Measurements from ENCODE around the gene HIC2.
"Not testable (repeated sequence)": the region's sequence is repeated elsewhere in the genome, so short reads cannot be mapped to it uniquely, and the experiment has no call there.

Gene HIC2

DNA sequence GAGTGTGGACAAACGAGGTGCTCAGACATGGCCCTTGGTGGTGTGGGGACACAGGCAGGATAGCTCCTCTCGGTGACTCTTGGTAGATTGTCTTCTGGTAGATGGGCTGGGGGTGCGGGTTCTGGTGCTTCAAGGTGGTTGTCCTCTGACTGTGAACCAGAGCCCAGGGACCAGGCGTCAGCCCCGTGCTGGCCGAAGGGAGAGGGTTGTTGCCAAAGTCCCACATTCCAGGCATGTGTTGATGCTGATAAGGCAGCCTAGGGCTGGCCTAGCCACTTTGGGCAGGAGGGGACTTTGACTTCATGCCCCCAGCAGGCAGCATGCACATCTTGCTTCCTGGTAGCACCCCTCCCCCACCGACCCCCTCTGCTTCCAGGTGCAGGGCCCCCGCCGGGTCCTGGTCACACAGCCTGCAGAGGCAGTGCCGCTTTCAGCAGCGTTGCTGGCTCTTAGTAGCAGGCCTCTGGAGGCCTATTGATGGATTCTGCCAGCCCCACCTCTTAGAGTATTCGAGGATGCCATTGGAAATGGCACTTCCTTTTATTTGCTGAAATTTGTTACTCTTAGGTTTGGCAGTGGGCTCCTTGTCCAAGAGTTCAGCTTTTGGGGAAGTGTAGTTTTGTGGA, 7.0 kb downstream of the HIC2 start:
- H3K4me3 ChIP-seq (ENCODE audit: control insufficient read depth, low read depth, low read length); DNase-seq (ENCODE audit: low read depth): not testable (repeated sequence)

GRCh38 chr22:21434378-21435233, 17.4 kb downstream of the HIC2 start:
- not testable (repeated sequence) for H3K4me3 ChIP-seq (ENCODE audit: control insufficient read depth, low read depth, low read length); DNase-seq (ENCODE audit: low read depth)

- not testable (repeated sequence) for DNase-seq (ENCODE audit: low read depth); H3K4me3 ChIP-seq (ENCODE audit: control insufficient read depth, low read depth, low read length)
Observed at GRCh38 chr22:21435998-21436810, 19.0 kb downstream of the HIC2 start.

GRCh38 chr22:21438013-21438412, 20.8 kb downstream of the HIC2 start:
- H3K4me3 ChIP-seq (ENCODE audit: control insufficient read depth, low read depth, low read length); DNase-seq (ENCODE audit: low read depth): not testable (repeated sequence)

GRCh38 chr22:21440018-21440636, 23.0 kb downstream of the HIC2 start:
- H3K4me3 ChIP-seq (ENCODE audit: control insufficient read depth, low read depth, low read length); DNase-seq (ENCODE audit: low read depth): not testable (repeated sequence)

GRCh38 chr22:21440676-21441075, 23.5 kb downstream of the HIC2 start:
- not testable (repeated sequence) for H3K4me3 ChIP-seq (ENCODE audit: control insufficient read depth, low read depth, low read length); DNase-seq (ENCODE audit: low read depth)

DNA sequence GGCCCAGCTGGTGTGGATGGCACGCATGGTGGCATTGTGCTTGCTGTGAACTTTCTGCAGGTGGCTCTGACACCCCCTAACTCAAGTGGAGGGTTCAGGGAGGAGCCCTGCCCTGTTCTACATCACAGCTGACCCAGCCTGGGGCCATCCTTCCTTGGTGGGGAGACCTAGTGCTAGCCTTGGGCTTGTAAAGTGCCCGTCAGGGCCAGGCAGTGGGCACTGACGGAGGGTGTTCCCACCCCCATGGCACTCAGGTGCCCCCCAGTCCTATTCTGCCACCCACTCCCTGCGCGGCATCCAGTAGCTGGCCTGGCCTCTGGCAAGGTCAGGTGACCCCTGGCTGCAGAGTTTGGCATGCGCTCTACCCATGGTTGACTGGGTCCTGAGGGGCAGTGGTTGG, 24.0 kb downstream of the HIC2 start:
- H3K4me3 ChIP-seq (ENCODE audit: control insufficient read depth, low read depth, low read length); DNase-seq (ENCODE audit: low read depth): not testable (repeated sequence)

GRCh38 chr22:21442123-21442522, 25.0 kb downstream of the HIC2 start:
- not testable (repeated sequence) for H3K4me3 ChIP-seq (ENCODE audit: control insufficient read depth, low read depth, low read length); DNase-seq (ENCODE audit: low read depth)

DNA sequence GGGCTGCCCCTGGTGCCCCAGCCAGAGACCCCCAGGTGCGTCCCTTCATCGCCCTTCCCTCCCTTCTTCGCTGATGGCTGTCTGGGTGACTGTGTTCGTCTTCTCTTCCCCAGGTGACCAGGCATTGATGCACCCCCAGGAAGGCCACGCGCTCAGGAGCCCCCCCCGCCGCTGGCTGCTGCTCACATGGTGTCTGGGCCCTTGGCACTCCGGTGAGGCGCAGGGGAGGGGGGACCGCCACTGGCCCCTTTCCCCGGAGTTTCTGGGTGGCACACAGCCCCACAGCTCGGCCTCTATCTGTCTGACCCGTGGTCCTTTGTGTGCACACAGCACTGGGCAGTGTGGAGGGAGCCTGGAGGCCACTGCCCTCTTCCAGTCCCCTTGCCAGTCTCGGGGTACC, 25.5 kb downstream of the HIC2 start:
- not testable (repeated sequence) for DNase-seq (ENCODE audit: low read depth); H3K4me3 ChIP-seq (ENCODE audit: control insufficient read depth, low read depth, low read length)

DNA sequence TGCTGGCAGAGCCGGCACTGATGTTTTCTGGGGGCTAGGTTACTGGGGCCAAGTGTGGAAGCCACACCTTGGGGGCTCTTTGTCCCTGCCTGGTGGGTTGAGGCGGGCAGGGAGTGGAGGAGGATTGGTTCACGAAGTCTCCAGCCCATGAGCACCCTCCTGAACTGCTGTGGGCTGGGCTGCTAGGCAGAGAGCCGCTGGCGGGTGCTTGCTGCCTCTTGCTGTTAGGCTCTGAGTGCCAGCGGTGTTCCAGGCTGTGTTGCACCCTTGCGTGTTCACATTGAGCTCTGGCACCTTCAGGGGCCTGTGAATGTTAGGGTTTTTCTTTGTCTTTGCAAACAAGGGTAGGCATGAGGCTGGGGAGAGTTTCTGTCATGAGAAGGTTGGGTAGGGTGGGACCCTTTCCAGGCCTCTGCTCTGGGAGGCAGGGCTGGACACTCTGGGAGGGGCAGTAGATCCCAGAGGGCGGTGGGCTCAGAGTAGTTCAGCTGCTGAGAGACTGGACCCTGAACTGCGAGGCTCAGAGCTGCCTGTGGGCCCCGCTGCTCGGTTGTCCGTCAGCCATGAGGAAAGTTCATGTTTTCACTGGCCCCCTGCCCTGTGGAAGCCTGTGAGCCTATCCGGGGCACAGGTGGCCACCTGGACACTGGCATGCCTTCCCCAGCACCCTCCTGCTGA, 26.0 kb downstream of the HIC2 start:
- TF ChIP-seq, protein P1, sequence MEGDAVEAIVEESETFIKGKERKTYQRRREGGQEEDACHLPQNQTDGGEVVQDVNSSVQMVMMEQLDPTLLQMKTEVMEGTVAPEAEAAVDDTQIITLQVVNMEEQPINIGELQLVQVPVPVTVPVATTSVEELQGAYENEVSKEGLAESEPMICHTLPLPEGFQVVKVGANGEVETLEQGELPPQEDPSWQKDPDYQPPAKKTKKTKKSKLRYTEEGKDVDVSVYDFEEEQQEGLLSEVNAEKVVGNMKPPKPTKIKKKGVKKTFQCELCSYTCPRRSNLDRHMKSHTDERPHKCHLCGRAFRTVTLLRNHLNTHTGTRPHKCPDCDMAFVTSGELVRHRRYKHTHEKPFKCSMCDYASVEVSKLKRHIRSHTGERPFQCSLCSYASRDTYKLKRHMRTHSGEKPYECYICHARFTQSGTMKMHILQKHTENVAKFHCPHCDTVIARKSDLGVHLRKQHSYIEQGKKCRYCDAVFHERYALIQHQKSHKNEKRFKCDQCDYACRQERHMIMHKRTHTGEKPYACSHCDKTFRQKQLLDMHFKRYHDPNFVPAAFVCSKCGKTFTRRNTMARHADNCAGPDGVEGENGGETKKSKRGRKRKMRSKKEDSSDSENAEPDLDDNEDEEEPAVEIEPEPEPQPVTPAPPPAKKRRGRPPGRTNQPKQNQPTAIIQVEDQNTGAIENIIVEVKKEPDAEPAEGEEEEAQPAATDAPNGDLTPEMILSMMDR (IDR thresholded peaks at IDR 0.05; ENCODE audit: control insufficient read depth, insufficient read depth, low read depth, low read length, missing control alignments), result no peak
- no peak for DNase-seq (ENCODE audit: low read depth)
- H3K4me3 ChIP-seq (ENCODE audit: control insufficient read depth, low read depth, low read length), result no peak overlapping the region

DNA sequence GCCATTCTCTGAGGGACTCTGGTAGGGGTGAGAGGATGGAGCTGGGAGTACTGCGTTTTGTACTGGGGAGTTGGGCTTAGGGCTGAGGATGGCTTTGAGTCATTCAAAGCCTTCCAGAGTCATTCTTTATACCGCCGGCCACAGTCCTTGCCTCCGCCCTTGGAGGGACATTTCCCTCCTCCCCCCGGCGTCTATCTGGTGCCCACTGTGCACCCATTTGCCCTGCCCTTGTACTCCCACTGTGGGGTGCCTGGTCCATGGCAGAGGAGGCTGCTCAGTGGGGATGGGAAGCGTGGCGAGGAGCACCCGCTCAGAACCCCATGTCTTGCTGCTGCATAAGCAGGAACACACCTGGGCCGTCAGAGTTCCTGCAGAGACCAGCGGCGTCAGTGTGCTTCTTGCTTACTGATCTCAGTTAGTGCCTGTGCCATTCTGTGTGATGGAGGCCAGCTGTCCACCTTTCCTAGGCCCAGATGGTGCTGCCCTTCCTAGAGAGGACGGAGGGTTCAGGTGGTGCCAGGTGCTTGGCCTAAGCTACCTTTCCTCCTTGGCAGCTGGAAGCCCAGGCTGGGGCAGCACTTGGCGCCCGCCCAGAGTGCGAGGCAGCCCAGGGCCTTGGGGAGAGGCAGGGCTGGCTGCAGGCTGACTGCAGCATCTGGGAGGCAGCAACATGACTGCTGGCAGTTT, 26.7 kb downstream of the HIC2 start:
- TF ChIP-seq, protein P1 (IDR thresholded peaks at IDR 0.05; ENCODE audit: control insufficient read depth, insufficient read depth, low read depth, low read length, missing control alignments), result no peak
- no peak overlapping the region for H3K4me3 ChIP-seq (ENCODE audit: control insufficient read depth, low read depth, low read length)
- no peak for DNase-seq (ENCODE audit: low read depth)

Measured in AG09309 (cell line).